DND-41 (cell line): Measurements from ENCODE around the gene CFAP298.

ENCODE experiments used
- CTCF ChIP-seq: IDR thresholded peaks from 2 replicates; pipeline ENCODE4 v1.5.1; 2012; ENCODE audit warnings: borderline replicate concordance, low read length, moderate library complexity, mild to moderate bottlenecking; ENCODE audit not compliant: poor library complexity, severe bottlenecking; ENCODE audit errors: extremely low read depth
- EZH2 ChIP-seq: IDR thresholded peaks from 3 replicates; pipeline ENCODE4 v1.6.1; 2012; ENCODE audit warnings: borderline replicate concordance, low read depth, mild to moderate bottlenecking, moderate library complexity, low read length, inconsistent platforms; ENCODE audit not compliant: severe bottlenecking

DNA sequence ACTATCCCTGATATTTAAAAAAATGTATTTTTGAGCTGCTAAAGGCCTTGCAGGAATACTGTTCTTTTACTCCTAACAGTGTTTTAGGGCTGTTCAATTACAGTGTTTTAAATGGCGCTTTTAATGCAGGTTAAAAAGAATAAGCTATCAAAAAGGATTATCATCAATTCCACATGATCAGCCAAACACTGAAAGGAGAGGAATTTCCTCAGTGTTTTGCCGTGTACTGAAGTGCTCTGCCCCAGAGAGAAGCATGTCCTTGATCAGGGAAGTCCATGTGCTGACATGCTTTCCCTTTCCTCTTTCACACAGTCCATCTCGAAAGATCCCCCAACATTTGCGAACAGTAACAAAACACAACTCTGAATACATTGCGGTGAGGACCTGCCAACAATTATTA is 3.3 kb downstream of the CFAP298 start:
- TF ChIP-seq CTCF = no peak
- no peak for TF ChIP-seq EZH2
